22Rv1 (cell line): ENCODE results near the gene NLN.

Experiments
- CTCF ChIP-seq: fragments of 450-650 bp; IDR thresholded peaks from 2 replicates; pipeline ENCODE4 v1.5.1; 2017; ENCODE audit warnings: mild to moderate bottlenecking
- ZFX ChIP-seq: fragments of 450-650 bp; IDR thresholded peaks from 2 replicates; pipeline ENCODE4 v1.6.1; 2017; ENCODE audit warnings: antibody characterized with exemption, borderline replicate concordance

GRCh38 chr5:65863747-65864146 is 141.7 kb downstream of the NLN start:
- TF ChIP-seq CTCF (no peak), ZFX (no peak)
